Measurements from ENCODE around the gene FBXO28.

DNA sequence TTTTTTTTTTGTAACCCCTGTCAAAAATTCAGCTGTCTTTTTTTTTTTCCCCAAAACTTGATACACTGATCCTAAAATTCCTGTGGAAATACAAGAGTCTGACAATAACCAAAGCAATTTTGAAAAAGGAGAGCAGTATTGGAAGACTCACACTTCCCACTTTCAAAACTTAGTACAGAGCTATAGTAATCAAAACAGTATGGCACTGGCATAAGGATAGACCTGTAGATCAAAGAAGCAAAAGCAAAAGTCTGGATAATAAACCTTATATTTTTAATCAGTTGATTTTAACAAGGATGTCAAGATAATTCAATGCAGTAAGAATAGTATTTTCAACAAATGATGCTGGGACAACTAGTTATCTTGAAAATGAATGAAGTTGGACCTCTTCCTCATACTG is 17.3 kb downstream of the FBXO28 start:
- TF ChIP-seq, protein P1, sequence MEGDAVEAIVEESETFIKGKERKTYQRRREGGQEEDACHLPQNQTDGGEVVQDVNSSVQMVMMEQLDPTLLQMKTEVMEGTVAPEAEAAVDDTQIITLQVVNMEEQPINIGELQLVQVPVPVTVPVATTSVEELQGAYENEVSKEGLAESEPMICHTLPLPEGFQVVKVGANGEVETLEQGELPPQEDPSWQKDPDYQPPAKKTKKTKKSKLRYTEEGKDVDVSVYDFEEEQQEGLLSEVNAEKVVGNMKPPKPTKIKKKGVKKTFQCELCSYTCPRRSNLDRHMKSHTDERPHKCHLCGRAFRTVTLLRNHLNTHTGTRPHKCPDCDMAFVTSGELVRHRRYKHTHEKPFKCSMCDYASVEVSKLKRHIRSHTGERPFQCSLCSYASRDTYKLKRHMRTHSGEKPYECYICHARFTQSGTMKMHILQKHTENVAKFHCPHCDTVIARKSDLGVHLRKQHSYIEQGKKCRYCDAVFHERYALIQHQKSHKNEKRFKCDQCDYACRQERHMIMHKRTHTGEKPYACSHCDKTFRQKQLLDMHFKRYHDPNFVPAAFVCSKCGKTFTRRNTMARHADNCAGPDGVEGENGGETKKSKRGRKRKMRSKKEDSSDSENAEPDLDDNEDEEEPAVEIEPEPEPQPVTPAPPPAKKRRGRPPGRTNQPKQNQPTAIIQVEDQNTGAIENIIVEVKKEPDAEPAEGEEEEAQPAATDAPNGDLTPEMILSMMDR (IDR thresholded peaks at IDR 0.05), result no peak
- TF ChIP-seq POLR2AphosphoS5 (IDR thresholded peaks at IDR 0.05) (no peak), EP300 (IDR thresholded peaks at IDR 0.05) (no peak), POLR2A (IDR thresholded peaks at IDR 0.05) (no peak)
